Measurements from ENCODE around the gene SRRD.

The SRRD gene

GRCh38 chr22:26453216-26453615 lies 30.5 kb upstream of the SRRD start:
- DNase-seq (ENCODE audit: low read depth) = no peak

DNA sequence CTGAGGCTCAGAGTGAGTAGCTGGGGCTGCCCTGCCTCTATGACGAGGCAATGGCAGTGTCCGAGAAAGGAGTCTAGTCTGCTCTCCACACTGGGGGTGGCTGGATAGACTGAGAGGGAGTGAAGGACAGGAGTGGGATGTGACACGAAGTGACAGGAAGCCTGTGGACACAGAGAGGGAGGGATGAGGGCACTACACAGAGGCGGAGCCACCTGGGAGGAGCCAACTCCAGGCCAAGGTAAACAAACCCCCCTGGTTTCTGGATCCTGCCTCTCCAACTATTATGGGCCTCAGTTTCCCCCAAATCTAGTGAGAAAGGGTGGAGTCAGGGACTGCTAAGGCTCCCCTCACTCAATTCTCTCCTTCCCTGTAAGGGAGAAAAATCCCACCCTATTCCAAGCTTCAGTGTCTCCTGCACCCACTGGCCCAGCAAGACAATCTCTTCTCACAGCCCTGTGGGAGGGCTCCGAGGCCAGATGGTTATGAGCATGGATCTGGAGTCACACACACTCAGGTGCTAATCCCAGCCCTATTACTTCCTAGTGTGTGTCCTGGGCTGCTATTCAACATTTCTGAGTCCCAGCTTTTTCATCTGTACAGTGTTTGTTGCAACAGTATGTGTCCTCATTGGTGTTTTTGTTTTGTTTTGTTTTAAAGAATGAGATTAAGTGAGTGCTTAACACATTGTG lies 29.7 kb upstream of the SRRD start:
- DNase-seq (ENCODE audit: low read depth) = no peak

- no peak for DNase-seq (ENCODE audit: low read depth)
These were observed 25.9 kb upstream of the SRRD start for GRCh38 chr22:26457661-26458272.

DNA sequence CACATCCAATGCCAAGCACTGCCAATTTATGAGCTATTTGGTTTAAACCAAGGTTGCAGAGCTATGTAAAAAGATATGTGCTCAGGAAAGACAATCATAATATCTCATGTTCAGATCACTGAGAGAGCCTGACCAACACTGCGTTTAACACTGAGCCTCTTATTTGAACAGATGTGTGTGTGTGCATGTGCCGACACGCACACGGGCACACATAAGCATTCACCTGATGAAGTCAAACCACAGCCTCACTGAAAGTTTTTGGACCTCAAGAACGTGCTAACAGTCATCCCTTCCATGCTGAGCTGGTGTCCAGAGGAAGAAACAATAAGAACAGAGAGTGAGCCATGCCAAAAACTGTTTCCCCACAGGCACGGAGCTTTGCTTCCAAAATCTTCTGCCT lies 23.5 kb upstream of the SRRD start:
- no peak for DNase-seq (ENCODE audit: low read depth)

DNA sequence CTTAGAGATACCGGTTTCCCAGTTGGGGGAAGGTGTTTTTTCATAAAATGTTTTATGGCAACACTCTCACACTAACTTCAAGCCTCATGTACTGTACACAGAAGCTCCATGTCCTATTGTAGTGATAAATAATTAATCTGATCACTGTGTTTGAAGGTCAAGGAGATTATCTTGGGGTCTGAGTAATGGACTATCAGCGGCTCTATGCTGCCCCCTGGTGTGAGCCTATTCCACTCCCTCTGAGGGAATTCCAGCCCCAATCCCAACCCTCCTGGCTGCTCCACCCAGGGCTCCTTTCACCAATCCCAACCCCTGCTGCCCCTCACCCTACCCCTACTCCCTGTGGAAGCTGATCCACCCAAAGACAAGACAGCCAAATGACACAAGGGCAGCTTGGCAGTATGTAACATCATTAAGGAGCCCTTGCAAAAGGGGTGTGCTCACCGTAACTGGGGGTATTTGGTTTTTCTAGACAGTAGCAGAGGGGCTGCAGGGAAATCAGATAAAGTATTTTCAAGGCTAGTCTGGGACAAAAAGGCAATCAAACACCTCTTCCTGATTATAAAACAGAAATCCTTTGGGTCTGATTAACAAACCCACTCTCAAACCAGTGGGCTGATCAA lies 22.4 kb upstream of the SRRD start:
- peak; percentile 12 for DNase-seq (ENCODE audit: low read depth)

- DNase-seq (ENCODE audit: low read depth) = no peak
These were observed 21.6 kb upstream of the SRRD start for GRCh38 chr22:26462051-26462450.

DNA sequence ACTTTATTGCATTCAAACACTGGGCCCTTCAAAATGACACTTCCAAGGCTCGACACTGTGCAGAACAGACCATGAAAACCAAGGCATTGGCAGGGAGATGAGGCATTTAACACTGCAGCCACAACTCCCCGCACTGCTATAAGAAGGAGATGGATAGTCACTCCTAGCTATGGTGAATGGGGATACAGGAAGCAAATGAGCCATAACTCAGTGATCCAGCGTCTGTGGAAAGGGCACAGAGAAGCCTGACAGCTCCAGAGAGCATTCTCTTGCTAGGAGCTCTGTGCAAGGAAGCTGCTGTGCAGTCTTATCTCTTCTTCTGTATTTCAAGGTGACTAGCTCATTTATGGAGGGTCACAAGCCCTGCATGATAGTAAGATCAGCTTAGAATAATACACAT lies 21.0 kb upstream of the SRRD start:
- no peak for DNase-seq (ENCODE audit: low read depth)

GRCh38 chr22:26463101-26463661 lies 20.5 kb upstream of the SRRD start:
- no peak for DNase-seq (ENCODE audit: low read depth)

GRCh38 chr22:26463688-26464087 lies 20.0 kb upstream of the SRRD start:
- DNase-seq (ENCODE audit: low read depth) = no peak

DNA sequence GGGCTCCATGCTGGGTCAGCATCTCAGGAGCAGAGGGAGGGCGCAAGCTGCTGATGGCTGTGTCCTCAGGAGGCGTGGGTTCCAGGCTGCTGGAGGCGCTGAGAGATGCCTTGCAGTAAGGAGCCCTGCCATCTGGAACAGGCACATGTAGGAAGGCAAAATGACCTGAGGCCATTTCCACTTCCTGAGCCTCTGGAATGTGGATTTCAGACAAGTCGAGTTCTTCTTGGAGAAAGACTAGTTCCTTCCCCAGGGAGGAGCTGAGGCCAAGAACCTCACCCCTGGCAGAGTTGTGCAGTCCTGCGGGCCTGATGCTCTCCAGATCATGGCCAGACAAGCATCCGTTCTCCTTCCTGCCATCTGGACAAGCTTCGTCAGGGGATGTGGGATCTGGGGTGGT lies 19.4 kb upstream of the SRRD start:
- DNase-seq (ENCODE audit: low read depth) = peak; percentile 26

- DNase-seq (ENCODE audit: low read depth) = no peak
These were observed 17.5 kb upstream of the SRRD start for GRCh38 chr22:26466196-26466595.

- DNase-seq (ENCODE audit: low read depth) = no peak
These were observed 12.9 kb upstream of the SRRD start for GRCh38 chr22:26470807-26471206.

DNA sequence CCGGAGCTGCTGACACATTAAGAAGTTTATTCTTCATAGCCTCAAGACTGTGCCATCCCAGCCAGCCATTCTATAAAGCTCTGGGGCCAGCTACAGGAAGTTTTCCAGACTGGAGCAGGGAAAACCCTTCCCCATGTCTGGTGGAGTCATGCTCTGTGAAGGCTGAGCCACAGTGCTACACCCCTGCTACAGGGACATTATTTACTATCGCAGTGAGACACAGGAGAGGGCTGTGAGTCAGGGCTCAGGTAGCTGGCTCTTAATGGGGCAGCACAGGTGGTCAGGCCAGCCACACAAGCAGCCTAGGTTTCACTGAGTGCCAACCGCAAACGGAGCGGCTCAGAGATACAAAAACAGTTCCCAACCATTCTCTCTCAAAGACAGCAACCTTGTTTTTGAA lies 12.2 kb upstream of the SRRD start:
- DNase-seq (ENCODE audit: low read depth) = no peak

GRCh38 chr22:26474682-26475081 lies 9.0 kb upstream of the SRRD start:
- no peak for DNase-seq (ENCODE audit: low read depth)

DNA sequence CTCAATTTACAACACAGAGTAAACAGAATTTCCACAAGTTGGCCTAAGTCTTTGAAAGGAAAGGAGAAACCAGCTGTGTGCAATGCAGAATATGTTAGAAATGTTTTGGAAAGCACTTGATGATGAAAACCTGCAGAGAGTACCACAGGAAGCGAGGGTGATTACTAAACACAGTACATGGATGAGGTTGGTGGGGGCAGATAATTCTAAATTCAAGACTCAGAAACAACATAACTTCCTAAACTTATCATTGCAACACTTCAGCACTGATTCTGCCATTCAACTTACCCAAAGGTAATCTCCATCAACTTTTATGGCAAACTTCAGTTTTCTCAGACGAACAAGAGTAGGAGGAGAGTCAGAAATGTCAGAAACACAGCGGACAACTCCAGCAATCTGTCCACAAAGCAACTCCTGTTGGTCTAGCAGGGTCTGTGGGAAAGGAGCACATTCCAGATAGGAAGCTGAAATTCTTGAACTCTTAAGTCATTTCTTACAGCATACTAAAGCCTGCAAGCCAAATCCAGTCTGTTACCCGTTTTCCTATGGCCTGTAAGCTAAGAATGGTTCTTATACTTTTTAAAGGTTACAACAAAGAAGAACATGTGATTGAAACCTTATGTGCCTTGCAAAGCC lies 6.9 kb upstream of the SRRD start:
- no peak for DNase-seq (ENCODE audit: low read depth)

DNA sequence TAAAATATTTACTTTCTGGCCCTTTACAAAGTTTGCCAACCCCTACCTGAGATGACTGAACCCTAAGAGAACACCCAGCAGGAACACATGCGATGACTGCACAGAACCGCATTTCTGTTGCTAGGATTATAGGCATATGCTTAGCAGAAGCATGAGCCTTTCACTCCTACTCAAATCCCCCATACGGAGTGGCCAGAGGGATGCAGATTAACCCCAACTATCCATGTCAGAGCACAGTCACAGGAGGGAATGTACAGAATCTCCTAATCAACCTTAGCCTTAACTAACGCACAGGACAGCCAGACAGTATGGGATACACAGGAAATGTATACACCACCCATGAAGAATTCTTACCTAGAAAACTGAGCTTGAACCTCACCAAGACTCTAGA lies 6.3 kb upstream of the SRRD start:
- DNase-seq (ENCODE audit: low read depth) = no peak

- no peak for DNase-seq (ENCODE audit: low read depth)
These were observed 4.5 kb upstream of the SRRD start for GRCh38 chr22:26479043-26479791.

- no peak for DNase-seq (ENCODE audit: low read depth)
These were observed 3.7 kb upstream of the SRRD start for GRCh38 chr22:26479792-26480610.

- DNase-seq (ENCODE audit: low read depth) = no peak
These were observed 3.1 kb upstream of the SRRD start for GRCh38 chr22:26480611-26480932.

GRCh38 chr22:26481112-26481693 lies 2.5 kb upstream of the SRRD start:
- DNase-seq (ENCODE audit: low read depth) = no peak

DNA sequence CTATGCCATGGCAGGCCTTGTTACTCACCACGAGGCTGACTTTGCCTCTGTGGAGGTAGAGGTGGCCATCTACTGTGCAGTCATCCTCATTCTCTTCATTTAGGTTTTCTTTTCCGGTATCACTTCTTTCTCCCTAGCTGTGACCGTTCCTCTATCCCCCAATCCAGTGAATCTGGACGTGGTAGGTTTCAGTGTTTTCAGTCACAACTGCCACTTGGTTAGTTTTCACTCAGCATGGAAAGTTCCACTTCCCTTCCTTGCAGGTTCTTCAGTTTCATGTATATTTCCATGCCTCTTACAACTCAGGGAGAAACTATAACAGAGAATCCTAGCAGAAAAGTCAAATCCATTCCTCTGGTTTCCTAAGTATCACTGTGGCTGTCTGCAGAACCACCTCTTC lies 2.0 kb upstream of the SRRD start:
- DNase-seq (ENCODE audit: low read depth) = no peak
